ENCODE results near the gene ARMC7. TPM values are rescaled to one million over a fixed set of nuclear protein-coding genes. Genes with fewer than 3 reads are reported as not detected.

The ARMC7 gene
- total RNA-seq, 2 donors from 2014 or later, result 20.0 to 26.6 TPM

DNA sequence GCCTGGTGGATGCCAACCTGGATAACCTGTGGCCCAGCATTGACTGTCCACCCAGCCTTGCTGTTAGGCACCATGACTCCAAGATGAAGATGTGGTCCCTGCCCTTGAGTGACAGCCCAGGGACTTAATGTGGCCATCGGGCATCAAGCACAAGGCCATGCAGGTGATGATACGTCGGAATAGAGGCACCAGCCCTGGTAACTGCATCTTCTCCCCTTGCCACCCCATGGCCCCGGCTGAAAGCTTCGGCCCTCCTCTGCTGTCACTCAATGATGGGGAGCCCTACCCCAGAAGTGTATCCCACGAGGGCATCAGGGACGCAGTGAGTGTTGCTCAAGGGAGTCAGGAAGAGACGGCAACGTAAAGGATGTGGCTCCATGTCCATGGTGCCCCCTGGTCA lies 19.8 kb downstream of the ARMC7 start:
- Histone ChIP-seq H3K4me3 (ENCODE audit: low read length) (no peak overlapping the region), H3K9me3 (ENCODE audit: control insufficient read depth, low read length) (no peaks in the 10 kb centered on the region), H3K36me3 (ENCODE audit: control insufficient read depth, insufficient read depth, low read length) (peaks cover 38% of the 10 kb centered on the region), H3K27ac (ENCODE audit: low read depth, low read length) (no peak overlapping the region), H3K4me1 (ENCODE audit: control insufficient read depth, insufficient read depth, low read length) (peaks cover 3% of the 10 kb centered on the region), H3K27me3 (ENCODE audit: control insufficient read depth, insufficient read depth, low read length, poor library complexity, severe bottlenecking) (no peaks in the 10 kb centered on the region), H3K9ac (ENCODE audit: extremely low read depth, low read length, poor library complexity, severe bottlenecking) (no peak overlapping the region)
- DNase-seq, result no peak
- 89 to 91% methylated on average over 6 to 9 of the region's 9 CpGs for WGBS, 2 experiments (ENCODE audit: insufficient coverage in 1 of 2, insufficient read length in 1 of 2)
- TF ChIP-seq, protein P1, sequence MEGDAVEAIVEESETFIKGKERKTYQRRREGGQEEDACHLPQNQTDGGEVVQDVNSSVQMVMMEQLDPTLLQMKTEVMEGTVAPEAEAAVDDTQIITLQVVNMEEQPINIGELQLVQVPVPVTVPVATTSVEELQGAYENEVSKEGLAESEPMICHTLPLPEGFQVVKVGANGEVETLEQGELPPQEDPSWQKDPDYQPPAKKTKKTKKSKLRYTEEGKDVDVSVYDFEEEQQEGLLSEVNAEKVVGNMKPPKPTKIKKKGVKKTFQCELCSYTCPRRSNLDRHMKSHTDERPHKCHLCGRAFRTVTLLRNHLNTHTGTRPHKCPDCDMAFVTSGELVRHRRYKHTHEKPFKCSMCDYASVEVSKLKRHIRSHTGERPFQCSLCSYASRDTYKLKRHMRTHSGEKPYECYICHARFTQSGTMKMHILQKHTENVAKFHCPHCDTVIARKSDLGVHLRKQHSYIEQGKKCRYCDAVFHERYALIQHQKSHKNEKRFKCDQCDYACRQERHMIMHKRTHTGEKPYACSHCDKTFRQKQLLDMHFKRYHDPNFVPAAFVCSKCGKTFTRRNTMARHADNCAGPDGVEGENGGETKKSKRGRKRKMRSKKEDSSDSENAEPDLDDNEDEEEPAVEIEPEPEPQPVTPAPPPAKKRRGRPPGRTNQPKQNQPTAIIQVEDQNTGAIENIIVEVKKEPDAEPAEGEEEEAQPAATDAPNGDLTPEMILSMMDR (conservative IDR thresholded peaks at IDR 0.05), result no peak
- Mint-ChIP-seq H3K4me3 (peak overlapping the region; percentile 12), H3K27ac (no peak overlapping the region), H3K4me1 (peaks cover 4% of the 10 kb centered on the region), H3K36me3 (ENCODE audit: low read depth) (peaks cover 26% of the 10 kb centered on the region), H3K27me3 (ENCODE audit: insufficient read depth) (no peaks in the 10 kb centered on the region), H3K9me3 (no peaks in the 10 kb centered on the region)

DNA sequence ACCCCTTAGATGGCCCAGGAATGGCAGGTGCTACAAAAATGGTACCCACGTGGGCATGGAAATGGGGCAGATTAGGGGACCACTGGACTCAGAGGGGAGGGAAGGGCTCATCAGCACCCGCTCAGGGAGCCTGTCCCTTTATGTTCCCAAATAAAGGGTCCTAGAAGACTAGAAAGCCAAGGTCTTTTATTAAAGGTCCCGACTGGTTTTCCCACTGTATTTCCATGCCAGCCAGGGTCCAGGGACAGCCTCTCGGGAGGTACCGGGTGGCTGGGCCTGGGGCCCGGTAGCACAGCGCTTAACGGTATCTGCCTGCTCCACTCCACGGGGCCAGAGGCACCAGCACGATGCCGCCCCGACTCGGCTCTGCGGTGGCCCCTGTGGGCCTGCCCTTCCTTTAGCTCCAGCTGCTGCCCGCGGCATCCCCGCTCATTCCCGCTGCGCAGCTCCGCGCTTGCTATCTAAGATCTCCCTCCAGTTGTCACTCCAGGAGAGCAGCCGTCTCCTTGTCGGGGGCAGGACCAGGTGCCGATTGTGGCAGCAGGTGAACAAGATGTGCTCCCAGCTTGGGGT lies 20.4 kb downstream of the ARMC7 start:
- no peak for DNase-seq
- no peaks in the 10 kb centered on the region for H3K27me3 ChIP-seq (ENCODE audit: control insufficient read depth, insufficient read depth, low read length, poor library complexity, severe bottlenecking)
- H3K9ac ChIP-seq (ENCODE audit: extremely low read depth, low read length, poor library complexity, severe bottlenecking), result peak overlapping the region; percentile 17
- Mint-ChIP-seq H3K27me3 (ENCODE audit: insufficient read depth) (no peaks in the 10 kb centered on the region), H3K4me3 (peak overlapping the region; percentile 79), H3K36me3 (ENCODE audit: low read depth) (peaks cover 24% of the 10 kb centered on the region), H3K9me3 (no peaks in the 10 kb centered on the region), H3K4me1 (peaks cover 4% of the 10 kb centered on the region), H3K27ac (peak overlapping the region; percentile 90)
- peaks cover 37% of the 10 kb centered on the region for H3K36me3 ChIP-seq (ENCODE audit: control insufficient read depth, insufficient read depth, low read length)
- no peak overlapping the region for H3K27ac ChIP-seq (ENCODE audit: low read depth, low read length)
- H3K4me3 ChIP-seq (ENCODE audit: low read length), result peak overlapping the region; percentile 83
- 90 to 94% methylated on average over 17 to 24 of the region's 24 CpGs for WGBS, 2 experiments (ENCODE audit: insufficient coverage in 1 of 2, insufficient read length in 1 of 2)
- TF ChIP-seq, protein P1 (conservative IDR thresholded peaks at IDR 0.05), result no peak
- H3K9me3 ChIP-seq (ENCODE audit: control insufficient read depth, low read length), result no peaks in the 10 kb centered on the region
- H3K4me1 ChIP-seq (ENCODE audit: control insufficient read depth, insufficient read depth, low read length), result peaks cover 3% of the 10 kb centered on the region

DNA sequence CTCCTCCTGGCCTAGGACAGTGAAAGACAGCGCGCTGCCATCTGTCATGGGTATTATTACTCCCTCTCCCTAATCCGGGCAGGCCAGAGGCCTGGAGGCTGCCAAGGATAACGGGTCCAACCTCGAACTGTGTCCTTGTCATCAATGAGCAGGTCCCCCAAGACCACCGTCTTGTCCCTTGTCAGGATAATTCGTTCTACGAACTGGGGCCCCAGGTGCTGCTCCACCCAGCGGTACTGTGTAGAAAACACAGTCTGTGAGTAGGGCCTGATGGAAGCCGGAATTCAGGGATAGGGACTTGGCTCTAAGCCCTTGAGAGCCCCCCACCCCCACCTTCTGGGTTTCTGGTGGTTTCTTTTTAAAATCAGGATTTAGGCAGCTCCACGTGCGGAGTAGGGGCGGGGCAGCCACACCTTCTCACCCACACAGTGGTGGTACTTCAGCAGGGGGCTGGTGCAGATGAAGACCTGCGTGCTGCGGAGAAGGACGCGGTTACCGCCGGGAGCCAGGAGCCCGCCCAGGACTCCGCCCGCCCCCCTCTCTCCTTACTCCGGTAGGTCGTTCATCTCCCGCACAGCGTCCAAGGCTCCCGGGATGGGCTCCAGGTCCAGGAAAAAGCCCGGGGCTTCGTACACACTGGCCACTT lies 21.0 kb downstream of the ARMC7 start:
- peak overlapping the region; percentile 79 for H3K4me3 Mint-ChIP-seq
- no peaks in the 10 kb centered on the region for H3K9me3 ChIP-seq (ENCODE audit: control insufficient read depth, low read length)
- peak overlapping the region; percentile 90 for H3K27ac Mint-ChIP-seq
- H3K36me3 ChIP-seq (ENCODE audit: control insufficient read depth, insufficient read depth, low read length), result peaks cover 41% of the 10 kb centered on the region
- TF ChIP-seq, protein P1 (conservative IDR thresholded peaks at IDR 0.05), result peak; percentile 70
- peak overlapping the region; percentile 73 for H3K9ac ChIP-seq (ENCODE audit: extremely low read depth, low read length, poor library complexity, severe bottlenecking)
- peaks cover 4% of the 10 kb centered on the region for H3K4me1 Mint-ChIP-seq
- H3K36me3 Mint-ChIP-seq (ENCODE audit: low read depth), result peaks cover 26% of the 10 kb centered on the region
- peaks cover 3% of the 10 kb centered on the region for H3K4me1 ChIP-seq (ENCODE audit: control insufficient read depth, insufficient read depth, low read length)
- peak overlapping the region; percentile 83 for H3K4me3 ChIP-seq (ENCODE audit: low read length)
- peak overlapping the region; percentile 86 for H3K27ac ChIP-seq (ENCODE audit: low read depth, low read length)
- no peaks in the 10 kb centered on the region for H3K9me3 Mint-ChIP-seq
- no peaks in the 10 kb centered on the region for H3K27me3 ChIP-seq (ENCODE audit: control insufficient read depth, insufficient read depth, low read length, poor library complexity, severe bottlenecking)
- DNase-seq, result peak; percentile 93
- H3K27me3 Mint-ChIP-seq (ENCODE audit: insufficient read depth), result no peaks in the 10 kb centered on the region
- 11 to 13% methylated on average over 7 to 29 of the region's 29 CpGs for WGBS, 2 experiments (ENCODE audit: insufficient coverage in 1 of 2, insufficient read length in 1 of 2)
